WTC11 (cell line): ENCODE measurements around the gene FZR1. TPM values are rescaled to one million over a fixed set of nuclear protein-coding genes. Genes with fewer than 3 reads are reported as not detected.
A peak's percentile ranks its signal among the peaks of the same experiment; 100 is the strongest.

Source experiments
- ATAC-seq: fragments of 200-7000 bp; cut with Tn5 transposase; 2 replicates; pipeline ENCODE4 v1.10.0; 2021; ENCODE audit warnings: mild to moderate bottlenecking, moderate library complexity
- CTCF ChIA-PET: fragments of 300-600 bp; sonication (Branson Sonifier 250); formaldehyde crosslinking; loops from one replicate; lab custom pipeline; 2021; ENCODE audit warnings: antibody characterized with exemption; lab: Charles Lee
- POLR2A ChIA-PET: fragments of 350-600 bp; sonication (Branson Sonifier 250); formaldehyde crosslinking; loops from one replicate; lab custom pipeline; 2021; ENCODE audit warnings: antibody characterized with exemption; lab: Charles Lee
- DNase-seq: peaks from one replicate; pipeline ENCODE4 v3.0.0; 2021; ENCODE audit warnings: low spot score
- H3K27ac Mint-ChIP-seq: 2 replicates; pipeline ENCODE4 v1.8.0; 2021; ENCODE audit warnings: mixed read lengths
- H3K27me3 Mint-ChIP-seq: 2 replicates; pipeline ENCODE4 v1.8.0; 2021; ENCODE audit warnings: low read depth, mild to moderate bottlenecking, moderate library complexity, mixed read lengths
- H3K36me3 Mint-ChIP-seq: 2 replicates; pipeline ENCODE4 v1.8.0; 2021; ENCODE audit warnings: mixed read lengths
- H3K4me1 Mint-ChIP-seq: 2 replicates; pipeline ENCODE4 v1.8.0; 2022; ENCODE audit warnings: mixed read lengths
- H3K4me3 Mint-ChIP-seq: 2 replicates; pipeline ENCODE4 v1.8.0; 2021; ENCODE audit warnings: mild to moderate bottlenecking, moderate library complexity, mixed read lengths
- H3K9me3 Mint-ChIP-seq: 2 replicates; pipeline ENCODE4 v1.8.0; 2021; ENCODE audit warnings: mixed read lengths
- ATF3 ChIP-seq: sonication (generic); formaldehyde crosslinking; conservative IDR thresholded peaks from 2 replicates; pipeline ENCODE4 v1.8.1; 2022; ENCODE audit warnings: mild to moderate bottlenecking, missing genetic modification reagents
- ELF4 ChIP-seq: sonication (generic); formaldehyde crosslinking; IDR thresholded peaks from 2 replicates; pipeline ENCODE4 v1.8.1; 2022; ENCODE audit warnings: low read depth, mild to moderate bottlenecking, moderate library complexity, missing genetic modification reagents
- EMX1 ChIP-seq: fragments of 250-450 bp; sonication (Bioruptor Pico); IDR thresholded peaks from 2 replicates; pipeline ENCODE4 v1.8.0; 2021; ENCODE audit warnings: mild to moderate bottlenecking
- FOXK1 ChIP-seq: sonication (generic); formaldehyde crosslinking; IDR thresholded peaks from 2 replicates; pipeline ENCODE4 v1.8.0; 2022; ENCODE audit warnings: mild to moderate bottlenecking, moderate library complexity, missing genetic modification reagents
- FOXP1 ChIP-seq: sonication (generic); formaldehyde crosslinking; IDR thresholded peaks from 2 replicates; pipeline ENCODE4 v1.8.0; 2022; ENCODE audit warnings: missing genetic modification reagents, mild to moderate bottlenecking, moderate library complexity, borderline replicate concordance
- FOXP4 ChIP-seq: sonication (generic); formaldehyde crosslinking; IDR thresholded peaks from 2 replicates; pipeline ENCODE4 v1.8.0; 2022; ENCODE audit warnings: mild to moderate bottlenecking, missing genetic modification reagents
- HMGXB4 ChIP-seq: sonication (generic); formaldehyde crosslinking; IDR thresholded peaks from 2 replicates; pipeline ENCODE4 v1.8.1; 2023; ENCODE audit warnings: mild to moderate bottlenecking, moderate library complexity, missing genetic modification reagents
- MAX ChIP-seq: sonication (generic); formaldehyde crosslinking; IDR thresholded peaks from 2 replicates; pipeline ENCODE4 v1.8.0; 2022; ENCODE audit warnings: mild to moderate bottlenecking, missing genetic modification reagents
- MXD4 ChIP-seq: fragments of 250-450 bp; sonication (Bioruptor Pico); IDR thresholded peaks from 2 replicates; pipeline ENCODE4 v1.8.0; 2021; ENCODE audit warnings: mild to moderate bottlenecking, moderate library complexity, borderline replicate concordance
- PRDM15 ChIP-seq: sonication (generic); formaldehyde crosslinking; IDR thresholded peaks from 2 replicates; pipeline ENCODE4 v1.8.0; 2022; ENCODE audit warnings: missing genetic modification reagents
- RORB ChIP-seq: fragments of 250-450 bp; sonication (Bioruptor Pico); IDR thresholded peaks from 2 replicates; pipeline ENCODE4 v1.9.0; 2021; ENCODE audit warnings: mild to moderate bottlenecking
- ZBTB21 ChIP-seq: sonication (generic); formaldehyde crosslinking; IDR thresholded peaks from 2 replicates; pipeline ENCODE4 v1.8.1; 2023; ENCODE audit warnings: mild to moderate bottlenecking, missing genetic modification reagents, borderline replicate concordance
- ZNF121 ChIP-seq: sonication (generic); formaldehyde crosslinking; IDR thresholded peaks from 2 replicates; pipeline ENCODE4 v1.8.0; 2023; ENCODE audit warnings: missing genetic modification reagents
- ZNF219 ChIP-seq: sonication (generic); formaldehyde crosslinking; IDR thresholded peaks from 2 replicates; pipeline ENCODE4 v1.8.0; 2023; ENCODE audit warnings: missing genetic modification reagents, mild to moderate bottlenecking, borderline replicate concordance
- ZNF671 ChIP-seq: fragments of 250-450 bp; sonication (Bioruptor Pico); IDR thresholded peaks from 2 replicates; pipeline ENCODE4 v1.8.0; 2021; ENCODE audit warnings: mild to moderate bottlenecking
- total RNA-seq: library from RNA; stranded (reverse); gene quantifications from 3 replicates; pipeline ENCODE4 v1.2.3, GENCODE V29; 2021

Gene FZR1
- total RNA-seq, 1 experiment from 2014 or later = 60.8 TPM

- POLR2A ChIA-PET = no interaction called here
- H3K36me3 Mint-ChIP-seq = peaks cover 7% of the 10 kb centered on the region
- peak overlapping the region; percentile 79 for H3K27ac Mint-ChIP-seq
Measured at GRCh38 chr19:3520166-3521103, 14.3 kb downstream of the FZR1 start.

More at GRCh38 chr19:3520166-3521103, 14.3 kb downstream of the FZR1 start:
- DNase-seq (peak; percentile 58), ATAC-seq (peak; percentile 49)
- peaks cover 48% of the 10 kb centered on the region for H3K4me1 Mint-ChIP-seq
- no peaks in the 10 kb centered on the region for H3K27me3 Mint-ChIP-seq
- H3K9me3 Mint-ChIP-seq = no peaks in the 10 kb centered on the region
- H3K4me3 Mint-ChIP-seq = no peak overlapping the region
- no peak for TF ChIP-seq FOXP4 (CRISPR knock-in tag)
- no peak for TF ChIP-seq ZBTB21 (CRISPR knock-in tag)
- no peak for TF ChIP-seq RORB
- no peak for TF ChIP-seq MXD4
- no peak for TF ChIP-seq MAX
- TF ChIP-seq ZNF671 (CRISPR knock-in tag) = no peak
- TF ChIP-seq ATF3 = no peak
- peak; percentile 53; the same call in 1 of the 2 replicates for TF ChIP-seq FOXP1 (CRISPR knock-in tag)
- TF ChIP-seq ELF4 (CRISPR knock-in tag) = no peak
- no peak for TF ChIP-seq HMGXB4 (CRISPR knock-in tag)
- no peak for TF ChIP-seq PRDM15 (CRISPR knock-in tag)
- TF ChIP-seq ZNF219 (CRISPR knock-in tag) = no peak
- TF ChIP-seq ZNF121 = peak; percentile 53; the same call in 1 of the 2 replicates
- TF ChIP-seq FOXK1 (CRISPR knock-in tag) = no peak
- no peak for TF ChIP-seq EMX1 (CRISPR knock-in tag)
- CTCF ChIA-PET = interaction anchor here (0.5 to 3.5 kb wide), 5 partner anchors 25 to 215 kb away, joined by 3 to 20 read pairs (median 5); no protein-coding TSS in a partner anchor
